Stimulated activated CD8-positive, alpha-beta memory T cell treated with anti-CD3 and anti-CD28 coated beads, Interleukin-2, amount 100 ng/mL, for 1 hour (primary cell): ENCODE data around the gene ACTR2.
"Not testable (repeated sequence)": the region's sequence is repeated elsewhere in the genome, so short reads cannot be mapped to it uniquely, and the experiment has no call there.

Source experiments
- DNase-seq, 2 donors: peaks; one replicate each; pipeline ENCODE4 v3.0.0-alpha.2; 2020; ENCODE audit warnings: low read depth in 2 of 2

The ACTR2 gene

GRCh38 chr2:65313126-65313953 lies 85.7 kb downstream of the ACTR2 start:
- DNase-seq = no peak

GRCh38 chr2:65313954-65314256 lies 86.3 kb downstream of the ACTR2 start:
- no peak for DNase-seq

GRCh38 chr2:65314801-65315441 lies 87.3 kb downstream of the ACTR2 start:
- DNase-seq = no peak

- DNase-seq = no peak
These were observed 88.4 kb downstream of the ACTR2 start for GRCh38 chr2:65316072-65316471.

- not testable (repeated sequence) for DNase-seq
These were observed 89.7 kb downstream of the ACTR2 start for GRCh38 chr2:65317351-65317750.

GRCh38 chr2:65317841-65318240 lies 90.2 kb downstream of the ACTR2 start:
- no peak for DNase-seq

- DNase-seq = no peak
These were observed 91.5 kb downstream of the ACTR2 start for GRCh38 chr2:65319072-65319673.

- DNase-seq = no peak
These were observed 92.0 kb downstream of the ACTR2 start for GRCh38 chr2:65319674-65320041.

GRCh38 chr2:65320042-65320725 lies 92.6 kb downstream of the ACTR2 start:
- no peak for DNase-seq
